GM21576 (cell line): ENCODE measurements around the gene C10orf53.
"Not testable (repeated sequence)": the region's sequence is repeated elsewhere in the genome, so short reads cannot be mapped to it uniquely, and the experiment has no call there.

Experiments used
- ATAC-seq: cut with Tn5 transposase; IDR thresholded peaks from one replicate; pipeline ENCODE4 v1.9.1; 2021; ENCODE audit warnings: mild to moderate bottlenecking, moderate library complexity; ENCODE audit not compliant: unreplicated experiment

C10orf53 gene

DNA sequence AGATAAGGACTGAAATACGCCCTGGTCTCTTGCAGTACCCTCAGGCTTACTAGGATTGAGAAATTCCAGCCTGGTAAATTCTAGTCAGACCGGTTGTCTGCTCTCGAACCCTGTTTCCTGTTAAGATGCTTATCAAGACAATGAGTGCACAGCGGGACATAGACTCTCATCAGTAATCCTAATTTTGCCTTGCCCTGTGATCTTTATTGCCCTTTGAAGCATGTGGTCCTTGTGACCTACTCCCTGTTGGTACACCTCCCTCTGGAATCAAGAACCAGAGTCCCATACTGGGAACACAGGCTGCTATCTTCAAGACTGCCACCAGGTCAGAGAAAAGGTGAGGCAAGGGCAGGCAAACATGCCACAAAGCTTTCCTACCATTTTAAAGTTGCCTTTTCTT is 7.2 kb downstream of the C10orf53 start:
- ATAC-seq: no peak

DNA sequence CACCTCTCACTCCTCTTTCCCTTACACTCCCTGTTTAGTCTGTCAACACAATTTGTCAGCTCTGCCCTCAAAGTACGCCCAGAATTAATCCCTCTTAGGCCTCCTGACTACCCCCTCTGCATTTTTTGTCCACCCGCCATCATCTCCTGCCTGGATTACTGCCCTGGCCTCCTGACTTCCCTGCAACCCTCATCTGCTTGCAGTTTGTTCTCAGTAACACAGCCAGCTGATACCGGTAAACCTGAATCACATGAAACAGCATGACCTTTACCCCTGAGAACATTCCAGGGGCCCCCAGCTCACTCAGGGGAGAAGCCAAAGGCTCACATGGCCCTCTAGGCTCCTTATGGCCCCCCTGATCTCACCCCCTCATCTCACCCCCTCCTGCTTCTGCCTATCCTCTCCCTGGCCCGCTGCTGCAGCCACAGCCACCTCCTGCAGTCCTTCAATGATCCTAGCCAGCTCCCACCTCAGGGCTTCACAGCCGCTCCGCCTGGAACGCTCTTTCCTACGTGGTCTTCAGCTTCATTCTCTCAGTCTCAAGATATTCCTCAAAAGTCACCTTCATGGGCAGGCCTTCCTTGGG is 8.9 kb downstream of the C10orf53 start:
- no peak for ATAC-seq

- no peak for ATAC-seq
Measured at GRCh38 chr10:49688920-49689319, 9.5 kb downstream of the C10orf53 start.

DNA sequence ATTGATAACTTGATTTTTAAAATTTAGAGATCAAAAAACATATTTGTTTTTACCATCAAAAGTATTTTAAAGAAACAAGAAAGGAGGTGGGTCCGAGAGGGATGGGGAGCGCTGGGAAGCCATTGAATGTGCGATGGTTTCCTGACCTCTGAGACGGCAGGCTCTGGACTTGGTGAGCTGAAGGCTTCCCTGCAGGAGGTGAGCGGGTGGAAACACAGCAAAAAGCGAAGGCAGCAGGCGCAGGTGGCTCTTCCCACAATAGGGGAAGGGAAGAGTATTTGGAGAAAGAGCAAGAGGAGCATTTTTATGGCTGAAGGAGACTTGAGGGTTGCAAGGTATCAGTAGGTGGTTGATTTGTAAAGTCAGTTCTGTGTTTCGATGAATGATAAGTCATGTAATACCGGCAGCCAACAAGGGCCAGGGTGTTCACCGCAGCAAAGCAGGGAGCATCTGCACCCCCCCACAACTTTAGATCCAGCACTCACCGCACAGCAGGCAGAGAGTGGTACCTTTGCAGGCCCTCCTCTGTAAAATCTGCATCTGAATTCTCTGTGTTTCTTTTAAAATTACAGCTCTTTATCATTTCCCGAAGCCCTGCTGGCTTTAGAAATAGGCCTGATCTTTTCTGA is 10.5 kb downstream of the C10orf53 start:
- no peak for ATAC-seq

GRCh38 chr10:49690698-49691356 is 11.4 kb downstream of the C10orf53 start:
- no peak for ATAC-seq

DNA sequence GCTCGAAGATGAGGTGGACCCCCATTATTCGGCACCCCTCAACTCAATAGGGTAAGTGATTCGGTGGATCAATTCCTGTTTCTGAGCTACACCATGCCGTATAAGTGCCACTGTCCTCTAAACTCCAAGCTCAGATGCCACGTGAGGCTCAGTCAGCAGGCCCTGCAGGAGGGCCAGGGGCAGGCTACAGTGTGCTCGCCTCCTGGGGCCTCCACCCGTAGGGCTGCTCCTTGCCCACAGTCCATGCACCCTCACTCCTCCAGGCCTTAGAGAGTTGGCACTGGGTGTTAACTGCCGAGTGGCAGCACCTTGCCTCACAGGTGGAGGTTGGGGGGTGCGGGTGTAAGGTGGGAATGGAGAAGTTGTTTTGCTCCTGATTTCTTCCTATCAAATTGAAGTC is 12.1 kb downstream of the C10orf53 start:
- ATAC-seq: no peak

GRCh38 chr10:49694466-49694865 is 15.0 kb downstream of the C10orf53 start:
- no peak for ATAC-seq

- ATAC-seq: no peak
Measured at GRCh38 chr10:49696311-49696710, 16.9 kb downstream of the C10orf53 start.

GRCh38 chr10:49698679-49699078 is 19.2 kb downstream of the C10orf53 start:
- ATAC-seq: no peak

- no peak for ATAC-seq
Measured at GRCh38 chr10:49700211-49700610, 20.8 kb downstream of the C10orf53 start.

DNA sequence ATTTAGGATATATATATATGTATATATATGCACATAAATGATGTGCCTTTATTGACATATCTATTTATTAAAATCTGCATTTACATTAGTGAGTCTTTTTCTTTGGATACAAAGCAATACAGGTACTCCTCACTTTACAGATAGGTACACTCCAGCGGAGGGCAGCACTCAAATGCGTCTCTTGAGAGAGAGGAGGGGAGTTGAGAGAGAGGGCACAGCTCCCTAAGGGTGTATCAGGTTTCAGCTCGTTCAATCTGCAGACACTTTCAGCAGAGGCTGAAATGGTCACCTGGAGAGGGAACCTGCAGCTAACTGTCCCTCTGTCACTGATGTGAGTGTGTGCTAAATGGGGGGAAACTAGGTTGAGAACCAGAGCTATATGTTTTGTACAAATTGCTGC is 21.5 kb downstream of the C10orf53 start:
- ATAC-seq: no peak

- ATAC-seq: no peak
Measured at GRCh38 chr10:49707585-49707984, 28.1 kb downstream of the C10orf53 start.

- ATAC-seq: no peak
Measured at GRCh38 chr10:49709934-49710333, 30.5 kb downstream of the C10orf53 start.

DNA sequence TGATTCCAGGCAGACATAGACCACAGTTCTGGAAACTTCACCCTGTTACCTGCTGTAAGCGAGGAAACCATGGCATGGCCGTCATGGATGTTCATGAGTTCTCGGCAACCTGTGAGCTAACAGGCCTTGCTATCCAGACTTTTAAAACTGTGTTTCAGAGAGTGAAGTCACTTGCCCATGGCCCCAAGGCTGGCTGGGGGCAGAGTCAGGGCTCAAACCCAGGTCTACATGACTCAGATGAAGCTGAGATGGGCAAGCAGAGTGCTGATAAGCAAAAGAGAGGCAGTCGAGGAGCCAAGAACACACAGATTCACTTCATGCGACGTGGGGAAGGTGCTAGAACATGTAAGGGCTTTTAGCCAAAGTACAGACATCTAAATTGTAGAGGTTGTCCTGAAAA is 31.5 kb downstream of the C10orf53 start:
- ATAC-seq: no peak

- ATAC-seq: no peak
Measured at GRCh38 chr10:49711481-49711880, 32.0 kb downstream of the C10orf53 start.

- ATAC-seq: no peak
Measured at GRCh38 chr10:49713266-49713665, 33.8 kb downstream of the C10orf53 start.

DNA sequence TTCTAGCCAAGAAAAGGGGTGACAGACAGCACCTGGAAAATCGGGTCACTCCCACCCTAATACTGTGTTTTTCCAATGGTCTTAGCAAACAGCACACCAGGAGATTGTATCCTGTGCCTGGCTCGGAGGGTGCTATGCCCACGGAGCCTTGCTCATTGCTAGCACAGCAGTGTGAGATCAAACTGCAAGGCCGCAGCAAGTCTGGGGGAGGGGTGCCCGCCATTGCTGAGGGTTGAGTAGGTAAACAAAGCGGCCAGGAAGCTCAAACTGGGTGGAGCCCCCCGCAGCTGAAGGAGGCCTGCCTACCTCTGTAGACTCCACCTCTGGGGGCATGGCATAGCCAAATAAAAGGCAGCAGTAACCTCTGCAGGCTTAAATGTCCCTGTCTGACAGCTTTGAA is 35.7 kb downstream of the C10orf53 start:
- not testable (repeated sequence) for ATAC-seq

DNA sequence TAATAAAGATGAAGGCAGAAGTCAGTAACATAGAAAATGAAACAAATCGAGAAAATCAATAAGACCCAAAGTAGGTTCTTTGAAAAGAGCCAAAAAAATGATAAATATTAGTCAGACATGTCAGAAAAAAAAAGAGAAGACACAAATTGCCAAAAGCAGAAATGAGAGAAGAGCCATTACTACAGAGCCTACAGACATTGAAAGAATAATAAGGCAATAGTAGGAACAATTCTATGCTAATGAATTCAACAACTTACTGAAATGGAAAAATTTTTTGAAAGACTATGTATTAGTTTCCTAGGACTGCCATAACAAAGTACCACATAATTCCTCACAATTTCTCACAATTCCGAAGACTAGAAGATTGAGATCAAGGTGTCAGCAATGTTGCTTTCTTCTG is 47.1 kb downstream of the C10orf53 start:
- ATAC-seq: no peak

- ATAC-seq: no peak
Measured at GRCh38 chr10:49733866-49734265, 54.4 kb downstream of the C10orf53 start.

DNA sequence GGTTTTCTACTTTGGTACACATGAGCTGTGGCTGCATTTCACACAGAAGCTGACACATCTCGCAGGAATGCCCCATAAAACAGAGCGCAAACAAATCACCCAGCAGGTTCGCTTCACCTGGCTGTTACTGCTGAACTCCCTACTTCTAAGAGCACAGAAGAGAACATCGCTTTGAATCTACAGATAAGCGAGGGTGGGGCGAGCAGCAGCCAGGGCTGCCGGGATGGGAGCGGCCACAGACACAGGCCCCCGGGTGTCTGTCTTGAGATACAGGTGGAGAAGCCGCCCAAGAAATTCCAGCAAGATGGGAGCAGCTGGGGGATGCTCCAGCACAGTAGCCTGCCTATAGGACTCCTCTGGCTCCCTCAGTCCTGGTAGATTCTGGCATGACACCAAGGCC is 55.2 kb downstream of the C10orf53 start:
- no peak for ATAC-seq

DNA sequence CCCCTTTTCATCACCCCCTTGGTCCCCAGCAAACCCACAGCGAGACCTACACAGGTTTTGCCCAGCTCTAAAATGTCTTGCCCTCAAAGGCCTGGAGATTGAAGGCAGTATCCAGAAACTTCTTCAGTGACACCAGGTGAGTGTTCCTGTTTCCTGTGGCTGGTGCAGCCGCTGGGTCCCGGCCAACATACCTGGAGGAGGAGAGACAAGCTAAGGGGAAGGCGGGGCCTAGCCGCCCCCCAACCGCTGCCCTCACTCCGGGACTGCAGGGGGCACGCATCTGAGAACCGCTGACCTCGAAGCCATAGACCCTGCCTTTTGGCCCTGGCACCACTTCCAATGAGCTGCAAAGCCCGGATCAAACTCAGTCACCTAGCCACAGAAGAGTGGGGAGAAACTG is 55.7 kb downstream of the C10orf53 start:
- no peak for ATAC-seq

DNA sequence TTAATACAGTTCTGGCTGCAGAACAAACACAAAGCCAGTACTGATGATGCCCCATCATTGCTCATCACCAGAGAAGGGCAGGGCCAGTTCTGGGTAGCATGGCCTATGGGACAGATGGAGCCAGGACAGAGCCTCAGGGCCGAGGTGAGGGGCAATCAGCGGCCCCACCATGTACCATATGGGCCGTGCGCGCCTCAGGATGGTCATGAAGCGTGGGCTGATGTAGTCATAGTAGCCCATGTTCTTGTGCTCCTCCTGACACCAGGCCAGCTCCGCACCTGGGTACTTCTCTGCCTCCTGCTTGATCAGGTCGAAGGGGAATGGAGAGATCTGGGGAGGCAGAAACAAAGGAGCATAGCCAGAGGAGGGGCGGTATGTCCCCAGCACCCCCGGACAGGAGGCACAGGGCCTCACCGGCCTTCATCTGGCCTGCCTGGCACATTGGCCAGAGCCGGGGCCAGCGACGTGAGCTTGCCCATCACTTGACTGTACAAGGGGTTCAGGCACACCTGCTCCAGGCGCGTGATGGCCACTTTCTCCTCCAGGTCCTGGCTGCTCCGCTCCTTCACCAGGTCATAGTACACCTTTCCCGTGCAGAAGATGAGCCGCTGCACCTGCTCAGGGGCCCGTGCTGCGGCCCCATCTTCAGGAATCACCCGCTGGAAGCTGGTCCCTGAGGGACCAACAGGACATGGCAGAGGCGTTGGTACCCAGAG is 56.6 kb downstream of the C10orf53 start:
- no peak for ATAC-seq
